Astrocyte (in vitro differentiated cells and primary cell): ENCODE data around the gene TMEM258.

ENCODE experiments used
- CTCF ChIP-seq: IDR thresholded peaks from 2 replicates; pipeline ENCODE4 v1.5.1; 2011; ENCODE audit warnings: low read depth, mild to moderate bottlenecking, inconsistent platforms, low read length, moderate library complexity; ENCODE audit not compliant: insufficient read depth
- EZH2 ChIP-seq: IDR thresholded peaks from 2 replicates; pipeline ENCODE4 v1.6.1; 2012; ENCODE audit warnings: mild to moderate bottlenecking, low read length, inconsistent platforms; ENCODE audit not compliant: insufficient read depth

GRCh38 chr11:61830237-61831105 lies 38.1 kb upstream of the TMEM258 start:
- TF ChIP-seq CTCF (no peak), EZH2 (no peak)
